ENCODE results near the gene NTN1. TPM values are rescaled to one million over a fixed set of nuclear protein-coding genes. Genes with fewer than 3 reads are reported as not detected.

NTN1 gene
- total and polyA plus RNA-seq, 2 of the 13 experiments (the other 11 are each of a cell fraction or from before 2014, with no cell fraction given) = 0.04 to 0.05 TPM

GRCh38 chr17:9187828-9188227 is 166.5 kb downstream of the NTN1 start (continued):
- TF ChIP-seq ZBTB40 (IDR thresholded peaks at IDR 0.05) = no peak
- no peak for TF ChIP-seq ZBTB40 (CRISPR knock-in tag; IDR thresholded peaks at IDR 0.05)
- TF ChIP-seq ZSCAN31 (CRISPR knock-in tag; IDR thresholded peaks at IDR 0.05; ENCODE audit: low read depth) = no peak
- TF ChIP-seq ZKSCAN5 (CRISPR knock-in tag; IDR thresholded peaks at IDR 0.05) = no peak
- TF ChIP-seq ONECUT2 (CRISPR knock-in tag; IDR thresholded peaks at IDR 0.05) = no peak
- TF ChIP-seq ZNF24 (IDR thresholded peaks at IDR 0.05) = no peak
- no peak for TF ChIP-seq BCL6 (CRISPR knock-in tag; IDR thresholded peaks at IDR 0.05)
- TF ChIP-seq ZFY (CRISPR knock-in tag; IDR thresholded peaks at IDR 0.05) = no peak
- TF ChIP-seq ZNF333 (CRISPR knock-in tag; IDR thresholded peaks at IDR 0.05; ENCODE audit: borderline replicate concordance) = no peak
- TF ChIP-seq RARA (CRISPR knock-in tag; IDR thresholded peaks at IDR 0.05) = no peak
- no peak for TF ChIP-seq PAX8 (CRISPR knock-in tag; IDR thresholded peaks at IDR 0.05; ENCODE audit: borderline replicate concordance)
- no peak for TF ChIP-seq HMG20A (CRISPR knock-in tag; IDR thresholded peaks at IDR 0.05; ENCODE audit: borderline replicate concordance)
- TF ChIP-seq ZFP41 (CRISPR knock-in tag; IDR thresholded peaks at IDR 0.05; ENCODE audit: borderline replicate concordance) = no peak

Data from HepG2 (cell line).